Prostate gland (tissue), 2 donors: ENCODE results near the gene MEGF10. TPM values are rescaled to one million over a fixed set of nuclear protein-coding genes. Genes with fewer than 3 reads are reported as not detected.

Experiments
- DNase-seq: peaks from one replicate; pipeline ENCODE4 v3.0.0-alpha.2; 2019; ENCODE audit warnings: low spot score
- H3K27ac ChIP-seq, 2 donors: fragments of 200-600 bp; sonication (generic); 2 replicates each; pipeline ENCODE4 v1.5.1; 2017 to 2019
- H3K27me3 ChIP-seq: fragments of 200-600 bp; sonication (generic); replicated peaks from 2 replicates; pipeline ENCODE4 v1.5.1; 2019; ENCODE audit not compliant: insufficient read depth
- H3K36me3 ChIP-seq, 2 donors: fragments of 200-600 bp; sonication (generic); 1 replicate in 1 of 2; 2 replicates in 1 of 2; pipeline versions ENCODE4 v1.5.1 to v1.8.1; 2017 to 2019
- H3K4me1 ChIP-seq: fragments of 200-600 bp; sonication (generic); replicated peaks from 2 replicates; pipeline ENCODE4 v1.5.1; 2019
- H3K4me3 ChIP-seq, 2 donors: fragments of 200-600 bp; sonication (generic); 2 replicates each; pipeline ENCODE4 v1.5.1; 2017 to 2019
- H3K9me3 ChIP-seq: fragments of 200-600 bp; sonication (generic); 2 replicates; pipeline ENCODE4 v1.5.1; 2017
- CTCF ChIP-seq, 4 experiments: fragments of 200-600 bp in 2 of 4; fragments of 450-650 bp in 2 of 4; sonication (generic) in 2 of 4; IDR thresholded peaks; 1 replicate in 3 of 4; 2 replicates in 1 of 4; pipeline ENCODE4 v1.5.1; 2016 to 2019; ENCODE audit warnings: antibody characterized with exemption in 4 of 4, mild to moderate bottlenecking in 2 of 4, moderate library complexity in 2 of 4
- POLR2A ChIP-seq: fragments of 450-650 bp; IDR thresholded peaks from one replicate; pipeline ENCODE4 v1.6.1; 2016; ENCODE audit warnings: antibody characterized with exemption, mild to moderate bottlenecking
- POLR2AphosphoS5 ChIP-seq: sonication (generic); formaldehyde crosslinking; IDR thresholded peaks from one replicate; pipeline ENCODE4 v1.6.1; 2017; ENCODE audit warnings: antibody characterized with exemption
- WGBS: methylation state at CpG from one replicate; pipeline ENCODE4 v1.1.5; 2018; 5-methylcytosine and 5-hydroxymethylcytosine counted together
- intact Hi-C: fragments of 100-400 bp; cut with DNase I; formaldehyde crosslinking; loops from one replicate; pipeline ENCODE4 v1.14.2; 2022
- total RNA-seq, 2 donors: library from RNA; depleted of rRNA; stranded (reverse); fragments of >200 nt; gene quantifications; one replicate each; pipeline ENCODE4 v1.1.0, GENCODE V29; 2016

The MEGF10 gene
- total RNA-seq, 2 donors from 2014 or later: 0.77 to 7.9 TPM

GRCh38 chr5:127425868-127426267 is 135.3 kb downstream of the MEGF10 start:
- H3K27ac ChIP-seq: no peak overlapping the region
- H3K4me3 ChIP-seq: no peak overlapping the region
- TF ChIP-seq POLR2A (no peak), POLR2AphosphoS5 (no peak), CTCF (IDR thresholded peaks at IDR 0.05) (no peak)
- WGBS: 76% methylated on average over 1 of the region's 1 CpG
- H3K36me3 ChIP-seq: no peaks in the 10 kb centered on the region
- intact Hi-C loops: no loop called here
- no peaks in the 10 kb centered on the region for H3K27me3 ChIP-seq
- H3K9me3 ChIP-seq: no peaks in the 10 kb centered on the region
- H3K4me1 ChIP-seq: no peaks in the 10 kb centered on the region
- DNase-seq: no peak

- H3K4me1 ChIP-seq: no peaks in the 10 kb centered on the region
- no peaks in the 10 kb centered on the region for H3K9me3 ChIP-seq
- WGBS: 80% methylated on average over 2 of the region's 2 CpGs
- no peak overlapping the region for H3K27ac ChIP-seq
- H3K27me3 ChIP-seq: no peaks in the 10 kb centered on the region
- intact Hi-C loops: no loop called here
- DNase-seq: no peak
- H3K4me3 ChIP-seq: no peak overlapping the region
- H3K36me3 ChIP-seq: no peaks in the 10 kb centered on the region
- no peak for TF ChIP-seq POLR2AphosphoS5
- TF ChIP-seq POLR2A: no peak
- TF ChIP-seq CTCF (IDR thresholded peaks at IDR 0.05): no peak
Measured at GRCh38 chr5:127426661-127427060, 136.1 kb downstream of the MEGF10 start.

GRCh38 chr5:127428276-127428675 is 137.7 kb downstream of the MEGF10 start:
- no peaks in the 10 kb centered on the region for H3K9me3 ChIP-seq

GRCh38 chr5:127428748-127429147 is 138.2 kb downstream of the MEGF10 start:
- no peak for DNase-seq

More at GRCh38 chr5:127428276-127428675, 137.7 kb downstream of the MEGF10 start:
- H3K27me3 ChIP-seq: no peaks in the 10 kb centered on the region
- no peak overlapping the region for H3K4me3 ChIP-seq
- TF ChIP-seq POLR2AphosphoS5: no peak
- TF ChIP-seq POLR2A: no peak
- no peak for TF ChIP-seq CTCF (IDR thresholded peaks at IDR 0.05)
- intact Hi-C loops: no loop called here
- no peak for DNase-seq
- 83% methylated on average over 2 of the region's 2 CpGs for WGBS
- no peaks in the 10 kb centered on the region for H3K36me3 ChIP-seq
- H3K4me1 ChIP-seq: no peaks in the 10 kb centered on the region
- H3K27ac ChIP-seq: no peak overlapping the region

More at GRCh38 chr5:127428748-127429147, 138.2 kb downstream of the MEGF10 start:
- Histone ChIP-seq H3K27ac (no peak overlapping the region), H3K4me1 (no peaks in the 10 kb centered on the region), H3K27me3 (no peaks in the 10 kb centered on the region), H3K36me3 (no peaks in the 10 kb centered on the region), H3K9me3 (no peaks in the 10 kb centered on the region), H3K4me3 (no peak overlapping the region)
- intact Hi-C loops: no loop called here
- TF ChIP-seq POLR2AphosphoS5 (no peak), POLR2A (no peak), CTCF (IDR thresholded peaks at IDR 0.05) (no peak)
- WGBS: 31% methylated on average over 5 of the region's 5 CpGs
